AG04450 (cell line): Measurements from ENCODE around the gene LHFPL3. TPM values are rescaled to one million over a fixed set of nuclear protein-coding genes. Genes with fewer than 3 reads are reported as not detected.

Experiments used
- CTCF ChIA-PET: fragments of 300-600, 350-600 bp; formaldehyde crosslinking; extraction: SDS; loops from one replicate; lab custom pipeline; 2022; ENCODE audit warnings: antibody characterized with exemption, inconsistent platforms; lab: Charles Lee
- POLR2A ChIA-PET: fragments of 350-600 bp; formaldehyde crosslinking; extraction: SDS; loops from one replicate; lab custom pipeline; 2021; ENCODE audit warnings: antibody characterized with exemption, inconsistent platforms; lab: Yijun Ruan, JAX
- DNase-seq: peaks from one replicate; pipeline ENCODE4 v3.0.0-alpha.2; 2011; ENCODE audit warnings: low read depth, low spot score
- H3K27ac ChIP-seq: one replicate; pipeline ENCODE4 v1.5.1; 2012; ENCODE audit warnings: low read depth, low read length, control low read depth
- H3K27me3 ChIP-seq: one replicate; pipeline ENCODE4 v1.6.0; 2012; ENCODE audit warnings: low read length; ENCODE audit not compliant: control insufficient read depth, insufficient read depth
- H3K4me3 ChIP-seq: 2 replicates; pipeline ENCODE4 v1.5.1; 2011; ENCODE audit warnings: mild to moderate bottlenecking, low read depth, low read length, control low read depth
- H3K9me3 ChIP-seq: 2 replicates; pipeline ENCODE4 v1.5.1; 2012; ENCODE audit warnings: low read length; ENCODE audit not compliant: control insufficient read depth, insufficient read depth
- CTCF ChIP-seq: IDR thresholded peaks from 2 replicates; pipeline ENCODE4 v1.5.1; 2011; ENCODE audit warnings: low read depth, low read length, control low read depth, inconsistent platforms
- polyA plus RNA-seq: library from polyadenylated mRNA; depleted of rRNA; stranded (reverse); fragments of >200 nt; gene quantifications from 2 replicates; pipeline ENCODE4 v1.2.3, GENCODE V29; 2011

Gene LHFPL3
- polyA plus RNA-seq, 1 experiment, result not detected

DNA sequence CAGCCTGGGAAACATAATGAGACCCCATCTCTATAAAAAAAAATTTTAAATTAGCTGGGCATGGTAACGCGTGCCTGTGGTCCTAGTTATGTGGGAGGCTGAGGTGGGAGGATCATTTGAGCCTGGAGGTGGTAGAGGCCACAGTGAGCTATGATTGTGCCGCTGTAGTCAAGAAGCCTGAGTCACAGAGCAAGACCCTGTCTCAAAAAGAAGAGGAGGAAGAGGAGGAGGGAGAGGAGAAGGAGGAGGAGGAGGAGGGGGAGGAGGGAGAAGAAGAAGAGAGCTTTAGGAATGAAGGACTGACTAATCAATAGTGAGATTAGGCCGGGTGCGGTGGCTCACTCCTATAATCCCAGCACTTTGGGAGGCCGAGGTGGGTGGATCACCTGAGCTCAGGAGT, 573.8 kb downstream of the LHFPL3 start:
- ChIA-PET POLR2A (interaction anchor here (0.7 kb wide), 1 partner anchor 111 kb away, joined by 3 read pairs; no protein-coding TSS in a partner anchor), CTCF (interaction anchor here (1.5 to 1.8 kb wide), 2 partner anchors 16 to 18 kb away, joined by 10 to 11 read pairs; no protein-coding TSS in a partner anchor)
- H3K27ac ChIP-seq, result no peak overlapping the region
- H3K27me3 ChIP-seq, result peaks cover 15% of the 10 kb centered on the region
- no peak for TF ChIP-seq CTCF
- H3K4me3 ChIP-seq, result no peak overlapping the region
- DNase-seq, result no peak
- H3K9me3 ChIP-seq, result no peaks in the 10 kb centered on the region

DNA sequence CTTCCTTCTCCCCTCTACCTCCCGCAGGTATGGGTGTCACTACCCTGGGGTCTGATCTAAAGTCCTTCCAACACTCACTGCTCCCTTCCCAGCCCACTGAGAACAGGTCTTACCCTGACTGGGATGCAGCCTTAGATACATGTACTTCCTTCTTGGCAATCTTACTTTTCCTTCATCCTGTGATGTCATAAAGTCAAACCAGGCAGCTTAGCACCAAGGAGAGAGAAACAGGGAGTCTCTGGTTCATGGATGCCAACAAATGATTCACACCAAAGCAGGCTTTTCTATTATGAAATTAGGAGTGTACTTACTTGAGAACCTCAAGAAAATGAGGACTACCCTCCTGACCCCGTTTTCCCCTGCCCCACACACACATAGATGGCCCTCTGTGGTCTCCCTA, 574.6 kb downstream of the LHFPL3 start:
- no peak for DNase-seq
- no peaks in the 10 kb centered on the region for H3K9me3 ChIP-seq
- ChIA-PET CTCF (no interaction called here), POLR2A (no interaction called here)
- H3K27ac ChIP-seq, result no peak overlapping the region
- H3K4me3 ChIP-seq, result no peak overlapping the region
- no peak for TF ChIP-seq CTCF
- peaks cover 18% of the 10 kb centered on the region for H3K27me3 ChIP-seq

- ChIA-PET CTCF (no interaction called here), POLR2A (no interaction called here)
- H3K27ac ChIP-seq, result no peak overlapping the region
- DNase-seq, result no peak
- TF ChIP-seq CTCF, result no peak
- H3K4me3 ChIP-seq, result no peak overlapping the region
- peaks cover 18% of the 10 kb centered on the region for H3K27me3 ChIP-seq
- no peaks in the 10 kb centered on the region for H3K9me3 ChIP-seq
These were observed 575.4 kb downstream of the LHFPL3 start for GRCh38 chr7:104903846-104904245.

DNA sequence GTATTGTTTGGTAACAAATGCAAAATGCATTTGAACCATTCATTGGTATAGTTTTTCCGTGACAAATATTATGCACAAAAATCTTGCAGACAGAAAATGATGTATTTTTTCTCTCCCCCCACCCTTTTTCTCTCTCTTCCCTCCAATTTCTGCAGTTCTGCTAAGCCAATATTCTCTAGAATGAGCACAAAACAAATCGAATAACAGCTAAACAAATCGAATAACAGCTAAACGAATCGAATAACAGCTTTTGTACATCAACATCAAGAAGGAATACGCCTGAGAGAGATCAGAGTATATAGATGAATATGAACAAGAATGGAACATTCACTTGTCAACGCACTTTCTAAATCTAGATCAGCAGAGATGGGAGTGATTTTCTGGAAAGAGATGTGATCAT, 577.6 kb downstream of the LHFPL3 start:
- DNase-seq, result no peak
- Histone ChIP-seq H3K27ac (no peak overlapping the region), H3K4me3 (no peak overlapping the region), H3K27me3 (peaks cover 10% of the 10 kb centered on the region), H3K9me3 (no peaks in the 10 kb centered on the region)
- POLR2A ChIA-PET, result no interaction called here
- TF ChIP-seq CTCF, result no peak
- CTCF ChIA-PET, result interaction anchor here (0.9 to 7.1 kb wide), 2 partner anchors 12 to 22 kb away, joined by 5 to 46 read pairs; no protein-coding TSS in a partner anchor

- ChIA-PET POLR2A (no interaction called here), CTCF (interaction anchor here (0.9 to 7.1 kb wide), 3 partner anchors 11 to 675 kb away, joined by 4 to 46 read pairs (median 5); no protein-coding TSS in a partner anchor)
- TF ChIP-seq CTCF, result no peak
- no peak for DNase-seq
- Histone ChIP-seq H3K27ac (no peak overlapping the region), H3K9me3 (no peaks in the 10 kb centered on the region), H3K4me3 (no peak overlapping the region), H3K27me3 (peaks cover 10% of the 10 kb centered on the region)
These were observed 578.2 kb downstream of the LHFPL3 start for GRCh38 chr7:104906556-104906955.
